Measurements from ENCODE around the gene IRF2BP2.

Gene IRF2BP2

DNA sequence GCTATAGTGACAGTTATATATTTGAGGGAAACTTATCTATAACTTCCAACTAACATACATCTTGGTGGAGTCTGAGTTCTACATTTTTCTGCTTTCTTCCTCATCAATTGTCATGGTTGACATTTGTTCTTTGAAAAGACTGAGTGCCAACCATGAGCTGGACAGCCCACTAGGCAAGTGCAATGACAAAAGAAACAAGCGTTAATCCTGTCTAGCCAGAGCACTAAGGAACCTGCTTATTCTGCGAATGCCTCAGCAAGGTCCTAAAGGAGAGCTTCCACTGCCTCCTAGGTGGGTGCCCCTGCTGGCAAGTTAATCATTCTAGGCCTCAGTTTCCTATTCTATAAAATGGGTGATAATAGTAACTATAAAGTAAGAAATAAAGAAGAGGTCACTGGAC, 44.8 kb downstream of the IRF2BP2 start:
- peak; percentile 36 for ATAC-seq
- TF ChIP-seq, protein P1, sequence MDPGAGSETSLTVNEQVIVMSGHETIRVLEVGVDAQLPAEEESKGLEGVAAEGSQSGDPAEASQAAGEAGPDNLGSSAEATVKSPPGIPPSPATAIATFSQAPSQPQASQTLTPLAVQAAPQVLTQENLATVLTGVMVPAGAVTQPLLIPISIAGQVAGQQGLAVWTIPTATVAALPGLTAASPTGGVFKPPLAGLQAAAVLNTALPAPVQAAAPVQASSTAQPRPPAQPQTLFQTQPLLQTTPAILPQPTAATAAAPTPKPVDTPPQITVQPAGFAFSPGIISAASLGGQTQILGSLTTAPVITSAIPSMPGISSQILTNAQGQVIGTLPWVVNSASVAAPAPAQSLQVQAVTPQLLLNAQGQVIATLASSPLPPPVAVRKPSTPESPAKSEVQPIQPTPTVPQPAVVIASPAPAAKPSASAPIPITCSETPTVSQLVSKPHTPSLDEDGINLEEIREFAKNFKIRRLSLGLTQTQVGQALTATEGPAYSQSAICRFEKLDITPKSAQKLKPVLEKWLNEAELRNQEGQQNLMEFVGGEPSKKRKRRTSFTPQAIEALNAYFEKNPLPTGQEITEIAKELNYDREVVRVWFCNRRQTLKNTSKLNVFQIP (CRISPR knock-in tag; IDR thresholded peaks at IDR 0.05; ENCODE audit: borderline replicate concordance, low read depth): no peak
- TF ChIP-seq ZNF8 (CRISPR knock-in tag; IDR thresholded peaks at IDR 0.05) (no peak), ZFP30 (CRISPR knock-in tag; IDR thresholded peaks at IDR 0.05) (no peak), TOX (CRISPR knock-in tag; IDR thresholded peaks at IDR 0.05; ENCODE audit: borderline replicate concordance) (no peak), ESRRG (CRISPR knock-in tag; IDR thresholded peaks at IDR 0.05) (no peak), ZFP3 (CRISPR knock-in tag; IDR thresholded peaks at IDR 0.05) (no peak), BACH2 (CRISPR knock-in tag; IDR thresholded peaks at IDR 0.05; ENCODE audit: borderline replicate concordance) (no peak), TCF4 (CRISPR knock-in tag; IDR thresholded peaks at IDR 0.05; ENCODE audit: borderline replicate concordance) (no peak), RARB (CRISPR knock-in tag; IDR thresholded peaks at IDR 0.05) (no peak), ZC3H10 (CRISPR knock-in tag; IDR thresholded peaks at IDR 0.05) (no peak), CSDC2 (CRISPR knock-in tag; IDR thresholded peaks at IDR 0.05) (no peak), ZNF565 (CRISPR knock-in tag; conservative IDR thresholded peaks at IDR 0.05; ENCODE audit: low read depth) (no peak), ISL1 (CRISPR knock-in tag; IDR thresholded peaks at IDR 0.05) (no peak), PPARA (CRISPR knock-in tag; IDR thresholded peaks at IDR 0.05; ENCODE audit: borderline replicate concordance) (no peak), SNAI2 (CRISPR knock-in tag; IDR thresholded peaks at IDR 0.05) (no peak)
- TF ChIP-seq, protein P2, sequence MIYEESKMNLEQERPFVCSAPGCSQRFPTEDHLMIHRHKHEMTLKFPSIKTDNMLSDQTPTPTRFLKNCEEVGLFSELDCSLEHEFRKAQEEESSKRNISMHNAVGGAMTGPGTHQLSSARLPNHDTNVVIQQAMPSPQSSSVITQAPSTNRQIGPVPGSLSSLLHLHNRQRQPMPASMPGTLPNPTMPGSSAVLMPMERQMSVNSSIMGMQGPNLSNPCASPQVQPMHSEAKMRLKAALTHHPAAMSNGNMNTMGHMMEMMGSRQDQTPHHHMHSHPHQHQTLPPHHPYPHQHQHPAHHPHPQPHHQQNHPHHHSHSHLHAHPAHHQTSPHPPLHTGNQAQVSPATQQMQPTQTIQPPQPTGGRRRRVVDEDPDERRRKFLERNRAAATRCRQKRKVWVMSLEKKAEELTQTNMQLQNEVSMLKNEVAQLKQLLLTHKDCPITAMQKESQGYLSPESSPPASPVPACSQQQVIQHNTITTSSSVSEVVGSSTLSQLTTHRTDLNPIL (CRISPR knock-in tag; IDR thresholded peaks at IDR 0.05; ENCODE audit: low read depth): no peak
- TF ChIP-seq, protein P3, sequence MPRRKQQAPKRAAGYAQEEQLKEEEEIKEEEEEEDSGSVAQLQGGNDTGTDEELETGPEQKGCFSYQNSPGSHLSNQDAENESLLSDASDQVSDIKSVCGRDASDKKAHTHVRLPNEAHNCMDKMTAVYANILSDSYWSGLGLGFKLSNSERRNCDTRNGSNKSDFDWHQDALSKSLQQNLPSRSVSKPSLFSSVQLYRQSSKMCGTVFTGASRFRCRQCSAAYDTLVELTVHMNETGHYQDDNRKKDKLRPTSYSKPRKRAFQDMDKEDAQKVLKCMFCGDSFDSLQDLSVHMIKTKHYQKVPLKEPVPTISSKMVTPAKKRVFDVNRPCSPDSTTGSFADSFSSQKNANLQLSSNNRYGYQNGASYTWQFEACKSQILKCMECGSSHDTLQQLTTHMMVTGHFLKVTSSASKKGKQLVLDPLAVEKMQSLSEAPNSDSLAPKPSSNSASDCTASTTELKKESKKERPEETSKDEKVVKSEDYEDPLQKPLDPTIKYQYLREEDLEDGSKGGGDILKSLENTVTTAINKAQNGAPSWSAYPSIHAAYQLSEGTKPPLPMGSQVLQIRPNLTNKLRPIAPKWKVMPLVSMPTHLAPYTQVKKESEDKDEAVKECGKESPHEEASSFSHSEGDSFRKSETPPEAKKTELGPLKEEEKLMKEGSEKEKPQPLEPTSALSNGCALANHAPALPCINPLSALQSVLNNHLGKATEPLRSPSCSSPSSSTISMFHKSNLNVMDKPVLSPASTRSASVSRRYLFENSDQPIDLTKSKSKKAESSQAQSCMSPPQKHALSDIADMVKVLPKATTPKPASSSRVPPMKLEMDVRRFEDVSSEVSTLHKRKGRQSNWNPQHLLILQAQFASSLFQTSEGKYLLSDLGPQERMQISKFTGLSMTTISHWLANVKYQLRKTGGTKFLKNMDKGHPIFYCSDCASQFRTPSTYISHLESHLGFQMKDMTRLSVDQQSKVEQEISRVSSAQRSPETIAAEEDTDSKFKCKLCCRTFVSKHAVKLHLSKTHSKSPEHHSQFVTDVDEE (CRISPR knock-in tag; IDR thresholded peaks at IDR 0.05): no peak

DNA sequence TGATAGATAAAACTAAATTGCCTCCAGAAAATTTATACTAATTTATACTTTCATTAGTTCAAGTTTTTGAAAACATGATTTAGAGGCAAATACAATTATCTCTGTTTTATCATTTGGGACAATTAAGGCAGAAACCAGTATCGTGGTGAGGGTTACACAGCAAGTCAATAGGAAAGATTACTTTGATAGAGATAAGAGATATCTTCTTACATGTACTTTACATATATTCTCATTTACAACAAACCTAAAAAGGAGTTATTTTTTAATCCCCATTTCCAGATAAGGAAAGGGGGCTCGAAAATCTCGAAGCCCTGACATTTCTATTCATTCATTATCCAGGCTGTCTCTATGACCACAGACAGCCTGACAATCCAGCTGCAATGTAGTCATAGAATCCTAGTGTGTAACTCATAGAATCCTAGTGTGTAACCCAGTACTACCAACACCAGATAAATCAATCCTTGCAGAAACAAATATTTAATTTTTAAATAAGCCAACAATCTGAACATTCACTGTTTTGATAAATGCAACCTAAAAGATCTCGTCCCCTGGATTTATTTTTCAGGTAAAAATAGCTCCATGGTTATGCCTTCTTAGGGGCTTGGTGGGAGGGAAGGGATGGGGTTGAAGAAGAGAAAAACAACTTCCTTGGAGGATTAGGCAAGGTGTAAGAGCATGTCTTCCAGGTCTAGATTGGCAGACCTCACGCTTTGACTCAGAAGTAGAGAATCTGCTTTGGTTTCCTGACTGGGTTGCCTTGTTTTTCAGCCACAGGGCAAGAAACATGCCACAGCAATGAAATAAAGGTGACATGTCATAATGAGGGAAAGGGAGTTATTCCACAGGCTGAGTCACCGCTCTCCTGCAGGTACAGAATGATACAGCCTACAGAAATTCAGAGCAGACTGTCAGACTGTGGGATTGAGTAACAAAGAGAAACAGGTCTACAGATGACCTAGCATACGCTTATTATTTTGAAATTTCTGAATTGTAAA, 45.6 kb downstream of the IRF2BP2 start:
- ATAC-seq: peak; percentile 91
- TF ChIP-seq ZC3H10 (CRISPR knock-in tag; IDR thresholded peaks at IDR 0.05) (0 out of 2 replicates have a peak, but pooled peaks have one; percentile 12), ISL1 (CRISPR knock-in tag; IDR thresholded peaks at IDR 0.05) (no peak)

DNA sequence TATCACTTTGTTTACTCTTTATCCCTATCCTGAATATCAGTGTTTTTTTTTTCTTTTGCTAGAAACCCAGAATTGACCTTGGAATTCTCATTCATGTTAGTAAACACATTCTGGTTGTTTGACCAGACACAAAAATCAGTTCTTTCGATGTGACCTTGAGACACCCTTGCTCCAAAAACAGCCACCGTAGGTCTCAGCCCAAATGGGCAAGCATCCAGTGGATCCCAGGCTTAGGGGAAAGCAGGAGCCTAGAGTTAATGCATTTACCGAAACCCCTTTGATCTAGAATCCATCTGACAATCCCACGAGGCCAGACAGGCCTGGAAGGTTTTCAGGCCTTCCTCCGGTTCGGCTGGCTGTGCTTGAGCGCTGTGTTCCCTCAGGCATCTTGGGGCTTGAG, 47.6 kb downstream of the IRF2BP2 start:
- ATAC-seq: no peak
- peak; percentile 72; the same call in 1 of the 2 replicates for TF ChIP-seq SNAI2 (CRISPR knock-in tag; IDR thresholded peaks at IDR 0.05)
- no peak for TF ChIP-seq GLIS3 (CRISPR knock-in tag; IDR thresholded peaks at IDR 0.05)
- TF ChIP-seq PPARA (CRISPR knock-in tag; IDR thresholded peaks at IDR 0.05; ENCODE audit: borderline replicate concordance): no peak
- TF ChIP-seq ARNTL (CRISPR knock-in tag; IDR thresholded peaks at IDR 0.05; ENCODE audit: borderline replicate concordance, low read depth): no peak
- TF ChIP-seq, protein P4, sequence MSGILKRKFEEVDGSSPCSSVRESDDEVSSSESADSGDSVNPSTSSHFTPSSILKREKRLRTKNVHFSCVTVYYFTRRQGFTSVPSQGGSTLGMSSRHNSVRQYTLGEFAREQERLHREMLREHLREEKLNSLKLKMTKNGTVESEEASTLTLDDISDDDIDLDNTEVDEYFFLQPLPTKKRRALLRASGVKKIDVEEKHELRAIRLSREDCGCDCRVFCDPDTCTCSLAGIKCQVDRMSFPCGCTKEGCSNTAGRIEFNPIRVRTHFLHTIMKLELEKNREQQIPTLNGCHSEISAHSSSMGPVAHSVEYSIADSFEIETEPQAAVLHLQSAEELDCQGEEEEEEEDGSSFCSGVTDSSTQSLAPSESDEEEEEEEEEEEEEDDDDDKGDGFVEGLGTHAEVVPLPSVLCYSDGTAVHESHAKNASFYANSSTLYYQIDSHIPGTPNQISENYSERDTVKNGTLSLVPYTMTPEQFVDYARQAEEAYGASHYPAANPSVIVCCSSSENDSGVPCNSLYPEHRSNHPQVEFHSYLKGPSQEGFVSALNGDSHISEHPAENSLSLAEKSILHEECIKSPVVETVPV (CRISPR knock-in tag; IDR thresholded peaks at IDR 0.05): 0 out of 2 replicates have a peak, but pooled peaks have one; percentile 69
- no peak for TF ChIP-seq ZNF8 (CRISPR knock-in tag; IDR thresholded peaks at IDR 0.05)
- no peak for TF ChIP-seq OSR1 (CRISPR knock-in tag; IDR thresholded peaks at IDR 0.05)
- no peak for TF ChIP-seq ZC3H10 (CRISPR knock-in tag; IDR thresholded peaks at IDR 0.05)
- 0 out of 2 replicates have a peak, but pooled peaks have one; percentile 42 for TF ChIP-seq ISL1 (CRISPR knock-in tag; IDR thresholded peaks at IDR 0.05)
- TF ChIP-seq TOX (CRISPR knock-in tag; IDR thresholded peaks at IDR 0.05; ENCODE audit: borderline replicate concordance): no peak
- TF ChIP-seq, protein P3 (CRISPR knock-in tag; IDR thresholded peaks at IDR 0.05): peak; percentile 88
- TF ChIP-seq ZFP3 (CRISPR knock-in tag; IDR thresholded peaks at IDR 0.05): no peak
- TF ChIP-seq, protein P5, sequence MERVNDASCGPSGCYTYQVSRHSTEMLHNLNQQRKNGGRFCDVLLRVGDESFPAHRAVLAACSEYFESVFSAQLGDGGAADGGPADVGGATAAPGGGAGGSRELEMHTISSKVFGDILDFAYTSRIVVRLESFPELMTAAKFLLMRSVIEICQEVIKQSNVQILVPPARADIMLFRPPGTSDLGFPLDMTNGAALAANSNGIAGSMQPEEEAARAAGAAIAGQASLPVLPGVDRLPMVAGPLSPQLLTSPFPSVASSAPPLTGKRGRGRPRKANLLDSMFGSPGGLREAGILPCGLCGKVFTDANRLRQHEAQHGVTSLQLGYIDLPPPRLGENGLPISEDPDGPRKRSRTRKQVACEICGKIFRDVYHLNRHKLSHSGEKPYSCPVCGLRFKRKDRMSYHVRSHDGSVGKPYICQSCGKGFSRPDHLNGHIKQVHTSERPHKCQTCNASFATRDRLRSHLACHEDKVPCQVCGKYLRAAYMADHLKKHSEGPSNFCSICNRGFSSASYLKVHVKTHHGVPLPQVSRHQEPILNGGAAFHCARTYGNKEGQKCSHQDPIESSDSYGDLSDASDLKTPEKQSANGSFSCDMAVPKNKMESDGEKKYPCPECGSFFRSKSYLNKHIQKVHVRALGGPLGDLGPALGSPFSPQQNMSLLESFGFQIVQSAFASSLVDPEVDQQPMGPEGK (CRISPR knock-in tag; IDR thresholded peaks at IDR 0.05; ENCODE audit: borderline replicate concordance): no peak
- no peak for TF ChIP-seq CSDC2 (CRISPR knock-in tag; IDR thresholded peaks at IDR 0.05)
- TF ChIP-seq TCF4 (CRISPR knock-in tag; IDR thresholded peaks at IDR 0.05; ENCODE audit: borderline replicate concordance): peak; percentile 76; the same call in 1 of the 2 replicates
- TF ChIP-seq BACH2 (CRISPR knock-in tag; IDR thresholded peaks at IDR 0.05; ENCODE audit: borderline replicate concordance): no peak

Data from SK-N-SH treated with all-trans-retinoic acid at 6 μM for 48 hours (cell line).